Measurements from ENCODE around the gene HOXD11.

DNA sequence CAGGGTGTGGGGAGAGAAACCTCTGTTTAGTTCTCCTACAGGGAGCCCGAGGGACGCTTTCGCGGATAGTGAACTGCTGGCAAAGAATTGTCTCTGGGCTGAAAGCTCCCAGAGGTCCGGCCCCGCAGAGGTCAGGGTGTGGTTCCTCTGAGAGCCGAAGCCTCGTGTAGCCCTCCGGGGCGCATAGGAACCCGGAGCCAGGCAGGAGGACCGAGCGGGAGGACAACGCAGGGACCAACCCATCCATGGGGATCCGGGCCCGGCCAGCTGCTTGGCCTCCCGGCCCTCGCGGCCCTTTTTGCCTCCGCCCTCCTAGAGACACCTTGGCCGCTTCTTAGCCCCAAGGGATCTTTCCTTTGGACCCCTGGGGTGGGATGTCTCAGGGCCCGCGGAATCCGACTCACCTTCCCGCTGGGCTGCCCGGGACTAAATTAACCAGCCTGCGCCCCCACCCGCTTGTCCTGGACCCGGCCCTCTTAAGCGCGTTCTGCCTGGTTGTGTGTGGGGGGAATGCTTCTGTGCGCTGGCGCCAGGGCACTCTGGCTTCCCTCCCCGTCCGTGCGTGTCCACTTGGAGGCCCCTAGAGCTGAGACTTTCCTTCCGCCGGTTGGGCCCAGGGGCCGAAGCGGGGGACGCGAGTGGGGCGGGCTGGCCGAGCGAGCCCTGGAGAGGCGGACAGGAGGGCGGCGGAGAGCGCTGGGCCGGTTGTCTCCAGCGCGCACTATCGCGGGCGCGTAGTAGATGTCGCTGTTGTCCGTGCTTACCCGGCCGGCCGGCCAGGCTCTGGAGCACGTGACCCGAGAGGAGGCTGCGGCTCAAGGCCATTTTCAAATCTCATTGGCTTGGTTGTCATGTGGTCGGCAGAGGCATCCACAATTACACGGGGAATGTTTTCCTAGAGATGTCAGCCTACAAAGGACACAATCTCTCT lies 9.1 kb downstream of the HOXD11 start, which contains the start of gene HOXD10:
- TF ChIP-seq CTCF (IDR thresholded peaks at IDR 0.05 in 4 of 5, conservative IDR thresholded peaks at IDR 0.05 in 1 of 5) (peak in 4 of 5 experiments; percentile 23 to 49 (median 30)), POLR2A (IDR thresholded peaks at IDR 0.05) (no peak)

Data from gastrocnemius medialis (tissue), 4 donors.